Measurements from ENCODE around the gene RHCE. TPM values are rescaled to one million over a fixed set of nuclear protein-coding genes. Genes with fewer than 3 reads are reported as not detected.
"Not testable (repeated sequence)": the region's sequence is repeated elsewhere in the genome, so short reads cannot be mapped to it uniquely, and the experiment has no call there.

RHCE gene
- total RNA-seq, 2 experiments from 2014 or later = 0.63 TPM; not detected in 1

DNA sequence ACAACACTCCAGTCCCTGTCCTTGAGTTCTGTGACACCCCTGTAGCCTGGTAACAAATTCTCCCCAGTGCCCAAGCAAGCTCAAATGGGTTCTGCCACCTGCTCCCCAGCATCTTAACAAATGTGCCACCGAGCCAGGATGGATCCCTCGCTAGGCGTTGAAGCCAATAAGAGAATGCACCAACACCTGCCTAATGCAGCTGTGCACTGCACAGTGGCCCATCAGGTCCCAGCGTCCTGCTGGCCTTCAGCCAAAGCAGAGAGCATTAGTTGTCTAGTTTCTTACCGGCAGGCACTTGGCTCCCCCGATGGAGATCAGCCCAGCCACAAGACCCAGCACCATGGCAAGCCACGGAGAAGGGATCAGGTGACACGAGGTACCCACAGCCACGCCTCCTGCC lies 31.9 kb downstream of the RHCE start:
- H4K20me1 ChIP-seq (ENCODE audit: insufficient read depth, low read length); H3K4me2 ChIP-seq (ENCODE audit: low read length); H3K27ac ChIP-seq (ENCODE audit: low read depth, low read length, poor library complexity, severe bottlenecking); H3K9me2 ChIP-seq (ENCODE audit: insufficient read depth, low read length); intact Hi-C loops (cut with micrococcal nuclease; ENCODE audit: unreplicated experiment); H3K79me2 ChIP-seq (ENCODE audit: insufficient read depth, low read depth, low read length); H3K4me1 ChIP-seq (ENCODE audit: insufficient read depth, low read length, poor library complexity, severe bottlenecking); CTCF ChIA-PET (ENCODE audit: unreplicated experiment); POLR2A ChIA-PET; DNase-seq (ENCODE audit: low spot score); BruUV-seq (replicated peaks); H3K9me3 ChIP-seq (ENCODE audit: low read length); H3K36me3 ChIP-seq (ENCODE audit: insufficient read depth, low read length); H2AFZ ChIP-seq (ENCODE audit: low read length); H3K4me3 ChIP-seq (ENCODE audit: low read depth, low read length, poor library complexity, severe bottlenecking): not testable (repeated sequence)

- H3K79me2 ChIP-seq (ENCODE audit: insufficient read depth, low read depth, low read length); H3K4me2 ChIP-seq (ENCODE audit: low read length); intact Hi-C loops (cut with micrococcal nuclease; ENCODE audit: unreplicated experiment); H4K20me1 ChIP-seq (ENCODE audit: insufficient read depth, low read length); CTCF ChIA-PET (ENCODE audit: unreplicated experiment); H3K4me3 ChIP-seq (ENCODE audit: low read depth, low read length, poor library complexity, severe bottlenecking); BruUV-seq (replicated peaks); H3K27ac ChIP-seq (ENCODE audit: low read depth, low read length, poor library complexity, severe bottlenecking); H3K9me2 ChIP-seq (ENCODE audit: insufficient read depth, low read length); H3K36me3 ChIP-seq (ENCODE audit: insufficient read depth, low read length); H3K9me3 ChIP-seq (ENCODE audit: low read length); H3K4me1 ChIP-seq (ENCODE audit: insufficient read depth, low read length, poor library complexity, severe bottlenecking); DNase-seq (ENCODE audit: low spot score); H2AFZ ChIP-seq (ENCODE audit: low read length); POLR2A ChIA-PET: not testable (repeated sequence)
These were observed 33.5 kb downstream of the RHCE start for GRCh38 chr1:25387096-25387495.

GRCh38 chr1:25383875-25384274 lies 36.8 kb downstream of the RHCE start:
- H3K4me1 ChIP-seq (ENCODE audit: insufficient read depth, low read length, poor library complexity, severe bottlenecking); H4K20me1 ChIP-seq (ENCODE audit: insufficient read depth, low read length); BruUV-seq (replicated peaks); H3K79me2 ChIP-seq (ENCODE audit: insufficient read depth, low read depth, low read length); H3K36me3 ChIP-seq (ENCODE audit: insufficient read depth, low read length); DNase-seq (ENCODE audit: low spot score); H3K4me2 ChIP-seq (ENCODE audit: low read length); H3K27ac ChIP-seq (ENCODE audit: low read depth, low read length, poor library complexity, severe bottlenecking); H3K9me3 ChIP-seq (ENCODE audit: low read length); intact Hi-C loops (cut with micrococcal nuclease; ENCODE audit: unreplicated experiment); CTCF ChIA-PET (ENCODE audit: unreplicated experiment); H3K9me2 ChIP-seq (ENCODE audit: insufficient read depth, low read length); H2AFZ ChIP-seq (ENCODE audit: low read length); H3K4me3 ChIP-seq (ENCODE audit: low read depth, low read length, poor library complexity, severe bottlenecking): not testable (repeated sequence)
- POLR2A ChIA-PET = interaction anchor here (0.6 kb wide), 1 partner anchor 110 kb away, joined by 7 read pairs; no protein-coding TSS in a partner anchor

GRCh38 chr1:25383090-25383489 lies 37.5 kb downstream of the RHCE start:
- H3K4me1 ChIP-seq (ENCODE audit: insufficient read depth, low read length, poor library complexity, severe bottlenecking); intact Hi-C loops (cut with micrococcal nuclease; ENCODE audit: unreplicated experiment); CTCF ChIA-PET (ENCODE audit: unreplicated experiment); POLR2A ChIA-PET; H3K27ac ChIP-seq (ENCODE audit: low read depth, low read length, poor library complexity, severe bottlenecking); H4K20me1 ChIP-seq (ENCODE audit: insufficient read depth, low read length); H2AFZ ChIP-seq (ENCODE audit: low read length); H3K9me3 ChIP-seq (ENCODE audit: low read length); H3K4me2 ChIP-seq (ENCODE audit: low read length); H3K9me2 ChIP-seq (ENCODE audit: insufficient read depth, low read length); H3K79me2 ChIP-seq (ENCODE audit: insufficient read depth, low read depth, low read length); BruUV-seq (replicated peaks); H3K36me3 ChIP-seq (ENCODE audit: insufficient read depth, low read length); H3K4me3 ChIP-seq (ENCODE audit: low read depth, low read length, poor library complexity, severe bottlenecking); DNase-seq (ENCODE audit: low spot score): not testable (repeated sequence)

- H3K4me1 ChIP-seq (ENCODE audit: insufficient read depth, low read length, poor library complexity, severe bottlenecking); H3K79me2 ChIP-seq (ENCODE audit: insufficient read depth, low read depth, low read length); intact Hi-C loops (cut with micrococcal nuclease; ENCODE audit: unreplicated experiment); H3K4me3 ChIP-seq (ENCODE audit: low read depth, low read length, poor library complexity, severe bottlenecking); DNase-seq (ENCODE audit: low spot score); CTCF ChIA-PET (ENCODE audit: unreplicated experiment); H3K4me2 ChIP-seq (ENCODE audit: low read length); BruUV-seq (replicated peaks); H3K36me3 ChIP-seq (ENCODE audit: insufficient read depth, low read length); POLR2A ChIA-PET; H2AFZ ChIP-seq (ENCODE audit: low read length); H3K27ac ChIP-seq (ENCODE audit: low read depth, low read length, poor library complexity, severe bottlenecking); H3K9me2 ChIP-seq (ENCODE audit: insufficient read depth, low read length); H3K9me3 ChIP-seq (ENCODE audit: low read length); H4K20me1 ChIP-seq (ENCODE audit: insufficient read depth, low read length): not testable (repeated sequence)
These were observed 38.1 kb downstream of the RHCE start for GRCh38 chr1:25382543-25382942.

DNA sequence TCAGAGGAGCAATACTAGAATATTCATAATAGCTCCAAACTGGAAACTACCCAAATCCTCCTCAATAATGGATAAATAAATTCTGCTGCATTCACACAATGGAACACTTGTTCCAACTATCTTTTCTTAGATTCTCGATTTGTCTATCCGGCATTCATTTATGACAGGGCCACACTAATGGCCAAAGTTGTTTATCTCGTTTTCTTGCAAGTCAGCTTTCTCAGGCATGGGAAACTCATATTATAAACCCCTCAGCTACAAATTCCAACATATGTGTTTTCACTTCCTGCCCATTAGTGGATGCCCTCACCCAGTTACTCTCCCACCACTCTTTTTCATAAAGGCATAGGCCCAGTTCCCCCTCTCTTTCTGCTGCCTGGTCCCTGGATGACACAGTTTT lies 42.3 kb downstream of the RHCE start:
- H3K9me3 ChIP-seq (ENCODE audit: low read length); H3K36me3 ChIP-seq (ENCODE audit: insufficient read depth, low read length); H4K20me1 ChIP-seq (ENCODE audit: insufficient read depth, low read length); DNase-seq (ENCODE audit: low spot score); CTCF ChIA-PET (ENCODE audit: unreplicated experiment); H3K4me1 ChIP-seq (ENCODE audit: insufficient read depth, low read length, poor library complexity, severe bottlenecking); H2AFZ ChIP-seq (ENCODE audit: low read length); H3K27ac ChIP-seq (ENCODE audit: low read depth, low read length, poor library complexity, severe bottlenecking); H3K79me2 ChIP-seq (ENCODE audit: insufficient read depth, low read depth, low read length); H3K4me2 ChIP-seq (ENCODE audit: low read length); H3K9me2 ChIP-seq (ENCODE audit: insufficient read depth, low read length); intact Hi-C loops (cut with micrococcal nuclease; ENCODE audit: unreplicated experiment); BruUV-seq (replicated peaks); H3K4me3 ChIP-seq (ENCODE audit: low read depth, low read length, poor library complexity, severe bottlenecking): not testable (repeated sequence)
- POLR2A ChIA-PET = interaction anchor here (0.6 kb wide), 1 partner anchor 30 kb away, joined by 5 read pairs; no protein-coding TSS in a partner anchor

- H3K4me3 ChIP-seq (ENCODE audit: low read depth, low read length, poor library complexity, severe bottlenecking); H3K9me3 ChIP-seq (ENCODE audit: low read length); H3K27ac ChIP-seq (ENCODE audit: low read depth, low read length, poor library complexity, severe bottlenecking); H2AFZ ChIP-seq (ENCODE audit: low read length); H3K4me1 ChIP-seq (ENCODE audit: insufficient read depth, low read length, poor library complexity, severe bottlenecking); POLR2A ChIA-PET; H3K79me2 ChIP-seq (ENCODE audit: insufficient read depth, low read depth, low read length); H3K9me2 ChIP-seq (ENCODE audit: insufficient read depth, low read length); H4K20me1 ChIP-seq (ENCODE audit: insufficient read depth, low read length); H3K4me2 ChIP-seq (ENCODE audit: low read length); DNase-seq (ENCODE audit: low spot score); H3K36me3 ChIP-seq (ENCODE audit: insufficient read depth, low read length); CTCF ChIA-PET (ENCODE audit: unreplicated experiment); BruUV-seq (replicated peaks); intact Hi-C loops (cut with micrococcal nuclease; ENCODE audit: unreplicated experiment): not testable (repeated sequence)
These were observed 48.9 kb downstream of the RHCE start for GRCh38 chr1:25371757-25372156.
